BLaER1 treated with 17β-estradiol and CSF1 and Interleukin-3, amounts not matched to agents 10 nM and 100 nM (cell line): ENCODE measurements around the gene POLD4.
A peak's percentile ranks its signal among the peaks of the same experiment; 100 is the strongest.

Experiments used
- H3K27ac ChIP-seq, 11 experiments: shearing (Covaris generic); formaldehyde crosslinking; 2 replicates each; pipeline ENCODE4 v1.8.1; 2022
- H3K27me3 ChIP-seq, 11 experiments: shearing (Covaris generic); formaldehyde crosslinking; 2 replicates each; pipeline ENCODE4 v1.8.1; 2022
- H3K36me3 ChIP-seq, 11 experiments: shearing (Covaris generic); formaldehyde crosslinking; 2 replicates each; pipeline ENCODE4 v1.8.1; 2022
- H3K4me1 ChIP-seq, 10 experiments: shearing (Covaris generic); formaldehyde crosslinking; 2 replicates each; pipeline ENCODE4 v1.8.1; 2022
- H3K4me2 ChIP-seq, 11 experiments: shearing (Covaris generic); formaldehyde crosslinking; 2 replicates each; pipeline ENCODE4 v1.8.1; 2022
- H3K4me3 ChIP-seq, 10 experiments: shearing (Covaris generic); formaldehyde crosslinking; 2 replicates each; pipeline ENCODE4 v1.8.1; 2022
- H3K9ac ChIP-seq, 11 experiments: shearing (Covaris generic); formaldehyde crosslinking; 2 replicates each; pipeline ENCODE4 v1.8.1; 2022
- H3K9me3 ChIP-seq, 11 experiments: shearing (Covaris generic); formaldehyde crosslinking; replicated peaks in 1 of 11; 2 replicates each; pipeline ENCODE4 v1.8.1; 2022
- H4K20me1 ChIP-seq, 11 experiments: shearing (Covaris generic); formaldehyde crosslinking; 2 replicates each; pipeline ENCODE4 v1.8.1; 2022
- Cebpa-rat ChIP-seq, 11 experiments: shearing (Covaris generic); IDR thresholded peaks; 2 replicates each; pipeline ENCODE4 v1.8.1; 2022

Gene POLD4

GRCh38 chr11:67382276-67383136 is 29.2 kb upstream of the POLD4 start:
- Histone ChIP-seq H3K4me3 (peak overlapping the region in 1 of 10 experiments; percentile 55; a peak in 1 of 20 replicates), H3K27me3 (peaks cover 0 to 6% (median 4%) of the 10 kb centered on the region in 11 experiments; a peak in 19 of 22 replicates), H3K36me3 (no peaks in the 10 kb centered on the region), H3K27ac (peak overlapping the region in 5 of 11 experiments; percentile 77 to 91 (median 83); a peak in 10 of 22 replicates), H3K9me3 (no peaks in the 10 kb centered on the region), H4K20me1 (no peaks in the 10 kb centered on the region), H3K9ac (peak overlapping the region in 5 of 11 experiments; percentile 30 to 76 (median 65); a peak in 6 of 22 replicates), H3K4me1 (peaks cover 37 to 65% (median 50%) of the 10 kb centered on the region in 10 experiments), H3K4me2 (peak overlapping the region; percentile 71 to 96 (median 86))
- TF ChIP-seq Cebpa-rat (IDR thresholded peaks at IDR 0.05), result no peak

- peak in 5 of 11 experiments; percentile 13 to 60 (median 45); a peak in 4 of 22 replicates for TF ChIP-seq Cebpa-rat (IDR thresholded peaks at IDR 0.05)
- peak overlapping the region; percentile 38 to 76 (median 62) for H3K9ac ChIP-seq
- peaks cover 40 to 63% (median 47%) of the 10 kb centered on the region in 10 experiments for H3K4me1 ChIP-seq
- no peaks in the 10 kb centered on the region for H3K9me3 ChIP-seq
- H3K27ac ChIP-seq, result peak overlapping the region; percentile 48 to 91 (median 78)
- peaks cover 6 to 17% (median 15%) of the 10 kb centered on the region in 11 experiments; a peak in 21 of 22 replicates for H3K27me3 ChIP-seq
- no peaks in the 10 kb centered on the region for H3K36me3 ChIP-seq
- no peaks in the 10 kb centered on the region for H4K20me1 ChIP-seq
- peak overlapping the region in 3 of 10 experiments; percentile 12 to 55 (median 36); a peak in 7 of 20 replicates for H3K4me3 ChIP-seq
- H3K4me2 ChIP-seq, result peak overlapping the region; percentile 71 to 96 (median 86)
Measured at GRCh38 chr11:67381244-67381972, 28.1 kb upstream of the POLD4 start.

GRCh38 chr11:67379061-67380058 is 26.0 kb upstream of the POLD4 start:
- peak overlapping the region in 5 of 11 experiments; percentile 2 to 39 (median 10); a peak in 4 of 22 replicates for H3K9ac ChIP-seq
- no peaks in the 10 kb centered on the region for H3K9me3 ChIP-seq
- no peaks in the 10 kb centered on the region for H3K36me3 ChIP-seq
- peaks cover 0 to 5% (median 0%) of the 10 kb centered on the region in 11 experiments; a peak in 2 of 22 replicates for H4K20me1 ChIP-seq
- peak overlapping the region; percentile 10 to 92 (median 41); a peak in 17 of 22 replicates for H3K4me2 ChIP-seq
- no peak for TF ChIP-seq Cebpa-rat (IDR thresholded peaks at IDR 0.05)
- peaks cover 11 to 37% (median 34%) of the 10 kb centered on the region in 11 experiments for H3K27me3 ChIP-seq
- peaks cover 46 to 82% (median 64%) of the 10 kb centered on the region in 10 experiments for H3K4me1 ChIP-seq
- H3K4me3 ChIP-seq, result no peak overlapping the region
- peak overlapping the region in 6 of 11 experiments; percentile 18 to 89 (median 42); a peak in 11 of 22 replicates for H3K27ac ChIP-seq

GRCh38 chr11:67378544-67378943 is 25.2 kb upstream of the POLD4 start:
- H3K27ac ChIP-seq, result no peak overlapping the region; a peak in 1 of 22 replicates
- H3K36me3 ChIP-seq, result no peaks in the 10 kb centered on the region
- peaks cover 0 to 12% (median 0%) of the 10 kb centered on the region in 11 experiments; a peak in 3 of 22 replicates for H4K20me1 ChIP-seq
- H3K9me3 ChIP-seq, result no peaks in the 10 kb centered on the region
- H3K4me3 ChIP-seq, result no peak overlapping the region
- peaks cover 53 to 90% (median 72%) of the 10 kb centered on the region in 10 experiments for H3K4me1 ChIP-seq
- TF ChIP-seq Cebpa-rat (IDR thresholded peaks at IDR 0.05), result no peak
- H3K27me3 ChIP-seq, result peaks cover 11 to 46% (median 42%) of the 10 kb centered on the region in 11 experiments
- H3K9ac ChIP-seq, result no peak overlapping the region
- peak overlapping the region; percentile 10 to 92 (median 41); a peak in 17 of 22 replicates for H3K4me2 ChIP-seq

- H3K4me2 ChIP-seq, result peak overlapping the region in 8 of 11 experiments; percentile 11 to 74 (median 22); a peak in 13 of 22 replicates
- H3K4me1 ChIP-seq, result peaks cover 51 to 85% (median 72%) of the 10 kb centered on the region in 10 experiments
- H3K9me3 ChIP-seq, result no peaks in the 10 kb centered on the region
- no peak overlapping the region for H3K27ac ChIP-seq
- H3K27me3 ChIP-seq, result peaks cover 11 to 60% (median 55%) of the 10 kb centered on the region in 11 experiments
- no peak for TF ChIP-seq Cebpa-rat (IDR thresholded peaks at IDR 0.05)
- H3K4me3 ChIP-seq, result no peak overlapping the region
- no peak overlapping the region; a peak in 1 of 22 replicates for H3K9ac ChIP-seq
- no peaks in the 10 kb centered on the region for H3K36me3 ChIP-seq
- peaks cover 0 to 17% (median under 1%) of the 10 kb centered on the region in 11 experiments; a peak in 9 of 22 replicates for H4K20me1 ChIP-seq
Measured at GRCh38 chr11:67376873-67377808, 23.8 kb upstream of the POLD4 start.

GRCh38 chr11:67376063-67376820 is 22.9 kb upstream of the POLD4 start:
- peaks cover 11 to 67% (median 63%) of the 10 kb centered on the region in 11 experiments for H3K27me3 ChIP-seq
- H3K36me3 ChIP-seq, result no peaks in the 10 kb centered on the region
- H3K9ac ChIP-seq, result no peak overlapping the region
- H3K9me3 ChIP-seq, result no peaks in the 10 kb centered on the region
- no peak overlapping the region for H3K4me3 ChIP-seq
- H4K20me1 ChIP-seq, result peaks cover 0 to 26% (median 8%) of the 10 kb centered on the region in 11 experiments; a peak in 11 of 22 replicates
- peaks cover 51 to 85% (median 72%) of the 10 kb centered on the region in 10 experiments for H3K4me1 ChIP-seq
- H3K4me2 ChIP-seq, result peak overlapping the region in 10 of 11 experiments; percentile 19 to 98 (median 52); a peak in 15 of 22 replicates
- no peak overlapping the region for H3K27ac ChIP-seq
- no peak for TF ChIP-seq Cebpa-rat (IDR thresholded peaks at IDR 0.05)
